GM12875 (cell line): ENCODE measurements around the gene COMMD8.

Experiments
- H3K4me3 ChIP-seq: one replicate; pipeline ENCODE4 v1.5.1; 2011; ENCODE audit warnings: low read depth, low read length, control low read depth
- TF ChIP-seq, protein P1 (sequence below): IDR thresholded peaks from 2 replicates; pipeline ENCODE4 v1.5.1; 2011; ENCODE audit warnings: low read depth, mild to moderate bottlenecking, control low read depth, inconsistent platforms, low read length, moderate library complexity, borderline replicate concordance; ENCODE audit not compliant: insufficient read depth

COMMD8 gene

GRCh38 chr4:47473141-47473750, 9.7 kb upstream of the COMMD8 start:
- H3K4me3 ChIP-seq, result no peak overlapping the region
- TF ChIP-seq, protein P1, sequence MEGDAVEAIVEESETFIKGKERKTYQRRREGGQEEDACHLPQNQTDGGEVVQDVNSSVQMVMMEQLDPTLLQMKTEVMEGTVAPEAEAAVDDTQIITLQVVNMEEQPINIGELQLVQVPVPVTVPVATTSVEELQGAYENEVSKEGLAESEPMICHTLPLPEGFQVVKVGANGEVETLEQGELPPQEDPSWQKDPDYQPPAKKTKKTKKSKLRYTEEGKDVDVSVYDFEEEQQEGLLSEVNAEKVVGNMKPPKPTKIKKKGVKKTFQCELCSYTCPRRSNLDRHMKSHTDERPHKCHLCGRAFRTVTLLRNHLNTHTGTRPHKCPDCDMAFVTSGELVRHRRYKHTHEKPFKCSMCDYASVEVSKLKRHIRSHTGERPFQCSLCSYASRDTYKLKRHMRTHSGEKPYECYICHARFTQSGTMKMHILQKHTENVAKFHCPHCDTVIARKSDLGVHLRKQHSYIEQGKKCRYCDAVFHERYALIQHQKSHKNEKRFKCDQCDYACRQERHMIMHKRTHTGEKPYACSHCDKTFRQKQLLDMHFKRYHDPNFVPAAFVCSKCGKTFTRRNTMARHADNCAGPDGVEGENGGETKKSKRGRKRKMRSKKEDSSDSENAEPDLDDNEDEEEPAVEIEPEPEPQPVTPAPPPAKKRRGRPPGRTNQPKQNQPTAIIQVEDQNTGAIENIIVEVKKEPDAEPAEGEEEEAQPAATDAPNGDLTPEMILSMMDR, result no peak

- TF ChIP-seq, protein P1, result no peak
- H3K4me3 ChIP-seq, result no peak overlapping the region
Measured at GRCh38 chr4:47471591-47471990, 8.1 kb upstream of the COMMD8 start.

DNA sequence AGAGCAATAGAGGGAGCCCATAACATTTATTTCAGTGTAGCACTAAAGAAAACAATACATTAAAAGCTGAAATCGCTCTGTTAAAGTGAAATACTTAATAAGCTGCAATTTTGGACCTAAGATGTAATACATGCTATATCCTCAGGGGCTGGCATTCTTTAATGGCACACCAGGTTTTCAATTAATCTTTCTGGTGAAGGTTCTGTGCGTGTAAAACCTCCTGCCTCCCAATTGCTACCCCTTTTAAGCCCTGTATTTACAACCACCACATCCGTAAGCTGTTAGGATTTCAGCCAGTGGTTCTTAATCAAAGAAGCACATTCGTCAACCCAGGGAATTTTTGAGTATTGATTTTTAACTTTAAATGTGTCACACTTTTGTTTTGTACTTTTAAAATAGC, 7.6 kb upstream of the COMMD8 start:
- TF ChIP-seq, protein P1, result no peak
- H3K4me3 ChIP-seq, result no peak overlapping the region

GRCh38 chr4:47469951-47470350, 6.4 kb upstream of the COMMD8 start:
- no peak overlapping the region for H3K4me3 ChIP-seq
- TF ChIP-seq, protein P1, result no peak

GRCh38 chr4:47468706-47469365, 5.3 kb upstream of the COMMD8 start:
- TF ChIP-seq, protein P1, result no peak
- no peak overlapping the region for H3K4me3 ChIP-seq

- H3K4me3 ChIP-seq, result no peak overlapping the region
- TF ChIP-seq, protein P1, result no peak
Measured at GRCh38 chr4:47466056-47466785, 2.7 kb upstream of the COMMD8 start.
